ENCODE data around the gene SLC66A3. TPM values are rescaled to one million over a fixed set of nuclear protein-coding genes. Genes with fewer than 3 reads are reported as not detected.

SLC66A3 gene
- polyA plus RNA-seq, 1 donor from 2014 or later: 7.0 TPM

DNA sequence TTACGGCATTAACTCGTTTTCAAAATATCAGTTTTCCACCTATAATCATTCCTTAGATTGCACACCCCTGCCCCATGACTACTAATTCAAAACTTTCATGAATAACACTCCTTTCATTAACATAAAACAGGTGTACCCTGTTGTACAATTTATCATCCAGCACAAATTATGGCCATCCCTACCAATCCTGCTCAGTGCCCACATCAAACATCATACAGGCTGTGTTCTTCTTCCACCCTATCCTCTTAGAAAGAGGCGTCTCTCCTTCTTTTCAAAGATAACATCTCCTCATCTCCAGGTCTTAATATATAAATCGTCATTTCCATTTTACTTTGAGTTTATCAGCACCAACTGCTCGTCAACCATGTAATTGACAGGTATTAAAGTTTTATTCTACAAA lies 67.6 kb downstream of the SLC66A3 start:
- Histone ChIP-seq H3K4me2 (ENCODE audit: low read length) (no peak overlapping the region), H3K27me3 (ENCODE audit: insufficient read depth, low read depth, low read length) (no peaks in the 10 kb centered on the region), H3K36me3 (ENCODE audit: insufficient read depth, low read length) (peaks cover 5% of the 10 kb centered on the region), H3K9me2 (ENCODE audit: insufficient read depth, low read length) (no peaks in the 10 kb centered on the region), H2AFZ (ENCODE audit: low read depth, low read length) (no peak overlapping the region), H3K79me2 (replicated peaks; ENCODE audit: insufficient read depth, low read length) (no peaks in the 10 kb centered on the region), H3K4me3 (ENCODE audit: low read length) (no peak overlapping the region), H3K9me3 (ENCODE audit: low read length) (no peaks in the 10 kb centered on the region), H3K9ac (ENCODE audit: low read length) (no peak overlapping the region), H3F3A (ENCODE audit: insufficient read depth, low read length, poor library complexity, severe bottlenecking) (no peaks in the 10 kb centered on the region), H3K27ac (ENCODE audit: low read length) (no peak overlapping the region), H4K20me1 (ENCODE audit: insufficient read depth) (no peaks in the 10 kb centered on the region)
- TF ChIP-seq POLR2AphosphoS5 (IDR thresholded peaks at IDR 0.05) (no peak), RAD21 (conservative IDR thresholded peaks at IDR 0.05) (no peak), EZH2 (IDR thresholded peaks at IDR 0.05; ENCODE audit: borderline replicate concordance, insufficient read depth, low read length, poor library complexity, severe bottlenecking) (no peak), SMC3 (conservative IDR thresholded peaks at IDR 0.05; ENCODE audit: poor library complexity) (no peak), TAF1 (IDR thresholded peaks at IDR 0.05; ENCODE audit: low read depth) (no peak), MXI1 (conservative IDR thresholded peaks at IDR 0.05; ENCODE audit: poor library complexity, severe bottlenecking) (no peak), EP300 (conservative IDR thresholded peaks at IDR 0.05; ENCODE audit: poor library complexity, severe bottlenecking) (no peak)
- TF ChIP-seq, protein P1, sequence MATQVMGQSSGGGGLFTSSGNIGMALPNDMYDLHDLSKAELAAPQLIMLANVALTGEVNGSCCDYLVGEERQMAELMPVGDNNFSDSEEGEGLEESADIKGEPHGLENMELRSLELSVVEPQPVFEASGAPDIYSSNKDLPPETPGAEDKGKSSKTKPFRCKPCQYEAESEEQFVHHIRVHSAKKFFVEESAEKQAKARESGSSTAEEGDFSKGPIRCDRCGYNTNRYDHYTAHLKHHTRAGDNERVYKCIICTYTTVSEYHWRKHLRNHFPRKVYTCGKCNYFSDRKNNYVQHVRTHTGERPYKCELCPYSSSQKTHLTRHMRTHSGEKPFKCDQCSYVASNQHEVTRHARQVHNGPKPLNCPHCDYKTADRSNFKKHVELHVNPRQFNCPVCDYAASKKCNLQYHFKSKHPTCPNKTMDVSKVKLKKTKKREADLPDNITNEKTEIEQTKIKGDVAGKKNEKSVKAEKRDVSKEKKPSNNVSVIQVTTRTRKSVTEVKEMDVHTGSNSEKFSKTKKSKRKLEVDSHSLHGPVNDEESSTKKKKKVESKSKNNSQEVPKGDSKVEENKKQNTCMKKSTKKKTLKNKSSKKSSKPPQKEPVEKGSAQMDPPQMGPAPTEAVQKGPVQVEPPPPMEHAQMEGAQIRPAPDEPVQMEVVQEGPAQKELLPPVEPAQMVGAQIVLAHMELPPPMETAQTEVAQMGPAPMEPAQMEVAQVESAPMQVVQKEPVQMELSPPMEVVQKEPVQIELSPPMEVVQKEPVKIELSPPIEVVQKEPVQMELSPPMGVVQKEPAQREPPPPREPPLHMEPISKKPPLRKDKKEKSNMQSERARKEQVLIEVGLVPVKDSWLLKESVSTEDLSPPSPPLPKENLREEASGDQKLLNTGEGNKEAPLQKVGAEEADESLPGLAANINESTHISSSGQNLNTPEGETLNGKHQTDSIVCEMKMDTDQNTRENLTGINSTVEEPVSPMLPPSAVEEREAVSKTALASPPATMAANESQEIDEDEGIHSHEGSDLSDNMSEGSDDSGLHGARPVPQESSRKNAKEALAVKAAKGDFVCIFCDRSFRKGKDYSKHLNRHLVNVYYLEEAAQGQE (IDR thresholded peaks at IDR 0.05; ENCODE audit: borderline replicate concordance): no peak
- TF ChIP-seq, protein P2, sequence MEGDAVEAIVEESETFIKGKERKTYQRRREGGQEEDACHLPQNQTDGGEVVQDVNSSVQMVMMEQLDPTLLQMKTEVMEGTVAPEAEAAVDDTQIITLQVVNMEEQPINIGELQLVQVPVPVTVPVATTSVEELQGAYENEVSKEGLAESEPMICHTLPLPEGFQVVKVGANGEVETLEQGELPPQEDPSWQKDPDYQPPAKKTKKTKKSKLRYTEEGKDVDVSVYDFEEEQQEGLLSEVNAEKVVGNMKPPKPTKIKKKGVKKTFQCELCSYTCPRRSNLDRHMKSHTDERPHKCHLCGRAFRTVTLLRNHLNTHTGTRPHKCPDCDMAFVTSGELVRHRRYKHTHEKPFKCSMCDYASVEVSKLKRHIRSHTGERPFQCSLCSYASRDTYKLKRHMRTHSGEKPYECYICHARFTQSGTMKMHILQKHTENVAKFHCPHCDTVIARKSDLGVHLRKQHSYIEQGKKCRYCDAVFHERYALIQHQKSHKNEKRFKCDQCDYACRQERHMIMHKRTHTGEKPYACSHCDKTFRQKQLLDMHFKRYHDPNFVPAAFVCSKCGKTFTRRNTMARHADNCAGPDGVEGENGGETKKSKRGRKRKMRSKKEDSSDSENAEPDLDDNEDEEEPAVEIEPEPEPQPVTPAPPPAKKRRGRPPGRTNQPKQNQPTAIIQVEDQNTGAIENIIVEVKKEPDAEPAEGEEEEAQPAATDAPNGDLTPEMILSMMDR (IDR thresholded peaks at IDR 0.05; ENCODE audit: poor library complexity, severe bottlenecking): no peak

DNA sequence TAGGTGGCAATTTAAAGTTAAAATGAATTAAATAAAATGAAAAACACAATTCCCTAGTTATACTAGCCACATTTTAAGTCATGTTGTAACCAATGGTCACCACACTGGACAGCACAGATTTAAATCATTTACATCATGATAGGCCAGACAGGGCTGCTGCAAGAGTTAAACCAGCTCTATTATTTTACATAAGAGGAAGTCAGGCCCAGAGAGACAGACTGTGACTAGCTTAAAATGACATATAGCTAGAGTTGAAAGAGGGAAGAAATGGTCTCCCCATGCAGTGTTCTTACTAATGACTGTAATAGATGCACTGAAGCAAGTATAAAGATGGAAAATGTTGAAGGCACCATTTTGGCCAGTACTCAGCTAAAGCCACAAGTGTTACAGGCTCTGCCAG lies 69.6 kb downstream of the SLC66A3 start:
- TF ChIP-seq SMC3 (conservative IDR thresholded peaks at IDR 0.05; ENCODE audit: poor library complexity) (no peak), RAD21 (conservative IDR thresholded peaks at IDR 0.05) (no peak), EZH2 (IDR thresholded peaks at IDR 0.05; ENCODE audit: borderline replicate concordance, insufficient read depth, low read length, poor library complexity, severe bottlenecking) (no peak), POLR2AphosphoS5 (IDR thresholded peaks at IDR 0.05) (no peak), EP300 (conservative IDR thresholded peaks at IDR 0.05; ENCODE audit: poor library complexity, severe bottlenecking) (no peak), TAF1 (IDR thresholded peaks at IDR 0.05; ENCODE audit: low read depth) (no peak), MXI1 (conservative IDR thresholded peaks at IDR 0.05; ENCODE audit: poor library complexity, severe bottlenecking) (no peak)
- TF ChIP-seq, protein P1 (IDR thresholded peaks at IDR 0.05; ENCODE audit: borderline replicate concordance): no peak
- TF ChIP-seq, protein P2 (IDR thresholded peaks at IDR 0.05; ENCODE audit: poor library complexity, severe bottlenecking): no peak
- Histone ChIP-seq H3K27ac (ENCODE audit: low read length) (no peak overlapping the region), H3K4me2 (ENCODE audit: low read length) (no peak overlapping the region), H4K20me1 (ENCODE audit: insufficient read depth) (no peaks in the 10 kb centered on the region), H3K4me3 (ENCODE audit: low read length) (no peak overlapping the region), H3K9me2 (ENCODE audit: insufficient read depth, low read length) (no peaks in the 10 kb centered on the region), H3F3A (ENCODE audit: insufficient read depth, low read length, poor library complexity, severe bottlenecking) (no peaks in the 10 kb centered on the region), H3K9ac (ENCODE audit: low read length) (no peak overlapping the region), H2AFZ (ENCODE audit: low read depth, low read length) (no peak overlapping the region), H3K79me2 (replicated peaks; ENCODE audit: insufficient read depth, low read length) (peaks cover 3% of the 10 kb centered on the region), H3K27me3 (ENCODE audit: insufficient read depth, low read depth, low read length) (no peaks in the 10 kb centered on the region), H3K36me3 (ENCODE audit: insufficient read depth, low read length) (peaks cover 5% of the 10 kb centered on the region), H3K9me3 (ENCODE audit: low read length) (no peaks in the 10 kb centered on the region)

Data from neural cell (in vitro differentiated cells).